HG03175 (cell line): ENCODE results near the gene PADI3.

Experiments
- ATAC-seq: cut with Tn5 transposase; IDR thresholded peaks from one replicate; pipeline ENCODE4 v1.9.1; 2021; ENCODE audit warnings: mild to moderate bottlenecking, moderate library complexity; ENCODE audit not compliant: unreplicated experiment

PADI3 gene

GRCh38 chr1:17214876-17215544 lies 33.9 kb upstream of the PADI3 start:
- ATAC-seq = no peak

- ATAC-seq = no peak
Observed at GRCh38 chr1:17215545-17215890, 33.4 kb upstream of the PADI3 start.

- ATAC-seq = no peak
Observed at GRCh38 chr1:17216078-17216477, 32.8 kb upstream of the PADI3 start.

GRCh38 chr1:17217607-17218006 lies 31.3 kb upstream of the PADI3 start:
- no peak for ATAC-seq

DNA sequence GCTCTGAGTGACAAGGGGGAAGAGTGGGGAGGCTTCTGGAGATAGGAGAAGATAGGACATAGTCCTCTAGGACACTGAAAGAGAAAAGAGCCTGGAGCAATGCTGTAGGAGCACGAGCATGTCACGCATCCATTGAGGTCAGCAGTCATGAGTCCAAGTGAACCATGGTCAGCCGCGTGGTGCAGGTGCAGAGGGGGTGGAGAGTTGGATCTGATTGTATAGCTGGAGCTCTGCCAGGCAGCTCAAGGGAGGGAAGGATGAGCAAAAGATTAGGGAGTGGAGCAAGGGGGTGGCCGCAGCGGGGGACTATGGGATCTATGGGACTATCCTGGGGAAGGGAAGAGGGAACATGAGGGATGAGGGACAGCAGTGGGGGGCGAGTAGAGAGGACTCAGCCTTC lies 30.0 kb upstream of the PADI3 start:
- no peak for ATAC-seq

GRCh38 chr1:17220287-17220686 lies 28.6 kb upstream of the PADI3 start:
- ATAC-seq = no peak

DNA sequence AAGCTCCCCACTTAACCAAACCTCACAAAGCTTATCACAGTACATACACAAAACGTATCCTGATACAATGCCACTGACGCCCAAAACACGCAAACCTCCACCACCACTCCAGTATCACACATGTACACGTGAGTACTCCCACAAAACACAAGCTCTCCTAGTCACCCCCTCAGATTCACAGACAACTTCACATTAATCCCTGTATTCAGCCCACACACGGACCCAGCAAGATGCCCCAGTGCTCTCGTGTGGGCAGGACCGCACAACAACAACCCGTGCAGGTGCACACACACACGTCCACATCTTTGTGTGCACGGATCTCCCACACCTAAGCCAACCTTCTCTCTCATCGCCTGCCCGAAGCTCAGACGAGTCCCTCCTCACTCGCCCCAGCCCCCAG lies 26.3 kb upstream of the PADI3 start:
- ATAC-seq = no peak

- ATAC-seq = no peak
Observed at GRCh38 chr1:17224434-17224833, 24.5 kb upstream of the PADI3 start.

- no peak for ATAC-seq
Observed at GRCh38 chr1:17225140-17225539, 23.8 kb upstream of the PADI3 start.

DNA sequence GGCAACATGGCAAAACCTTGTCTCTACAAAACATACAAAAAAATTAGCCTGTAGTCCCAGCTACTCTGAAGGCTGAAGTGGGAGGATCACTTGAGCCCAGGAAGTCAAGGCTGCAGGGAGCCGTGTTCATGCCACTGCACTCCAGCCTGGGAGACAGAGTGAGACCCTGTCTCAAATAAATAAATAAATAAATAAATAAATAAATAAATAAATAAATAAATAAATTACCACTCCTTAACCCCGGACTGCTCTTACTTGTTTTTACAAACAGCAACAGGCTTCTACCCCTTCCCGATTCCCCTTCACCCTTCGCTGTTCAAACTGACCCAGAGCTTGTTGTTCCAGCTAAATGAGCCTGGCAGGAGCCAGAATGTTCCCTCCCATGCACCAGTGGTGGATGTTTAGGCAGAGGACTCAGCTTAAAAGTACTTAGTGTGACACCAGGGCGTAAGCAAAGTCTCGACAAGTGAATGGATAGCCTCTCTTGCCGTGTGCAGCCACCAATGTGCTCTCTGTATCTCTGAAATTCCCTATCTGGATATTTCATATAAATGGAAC lies 21.5 kb upstream of the PADI3 start:
- no peak for ATAC-seq

GRCh38 chr1:17228619-17229018 lies 20.3 kb upstream of the PADI3 start:
- ATAC-seq = no peak

DNA sequence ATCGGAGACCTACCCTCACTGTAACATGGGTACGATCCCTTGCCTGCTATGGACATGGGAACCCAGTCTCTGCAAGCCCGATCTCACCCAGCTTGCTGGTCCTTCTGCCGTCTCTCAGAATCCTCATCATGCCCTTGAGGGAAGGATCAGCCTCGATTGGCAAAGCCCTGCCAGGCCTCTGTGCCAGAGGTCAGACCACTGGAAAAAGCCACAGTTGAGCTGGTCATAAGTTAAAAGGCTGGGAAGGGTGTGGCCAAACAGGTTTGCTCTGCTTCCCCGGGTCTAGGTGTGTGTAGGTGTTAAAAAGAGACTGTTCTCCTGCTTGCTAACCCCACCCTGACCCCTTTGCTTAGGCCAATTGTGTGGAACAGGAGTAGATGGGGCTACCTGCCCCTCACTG lies 19.5 kb upstream of the PADI3 start:
- no peak for ATAC-seq

GRCh38 chr1:17230106-17230505 lies 18.8 kb upstream of the PADI3 start:
- ATAC-seq = no peak

DNA sequence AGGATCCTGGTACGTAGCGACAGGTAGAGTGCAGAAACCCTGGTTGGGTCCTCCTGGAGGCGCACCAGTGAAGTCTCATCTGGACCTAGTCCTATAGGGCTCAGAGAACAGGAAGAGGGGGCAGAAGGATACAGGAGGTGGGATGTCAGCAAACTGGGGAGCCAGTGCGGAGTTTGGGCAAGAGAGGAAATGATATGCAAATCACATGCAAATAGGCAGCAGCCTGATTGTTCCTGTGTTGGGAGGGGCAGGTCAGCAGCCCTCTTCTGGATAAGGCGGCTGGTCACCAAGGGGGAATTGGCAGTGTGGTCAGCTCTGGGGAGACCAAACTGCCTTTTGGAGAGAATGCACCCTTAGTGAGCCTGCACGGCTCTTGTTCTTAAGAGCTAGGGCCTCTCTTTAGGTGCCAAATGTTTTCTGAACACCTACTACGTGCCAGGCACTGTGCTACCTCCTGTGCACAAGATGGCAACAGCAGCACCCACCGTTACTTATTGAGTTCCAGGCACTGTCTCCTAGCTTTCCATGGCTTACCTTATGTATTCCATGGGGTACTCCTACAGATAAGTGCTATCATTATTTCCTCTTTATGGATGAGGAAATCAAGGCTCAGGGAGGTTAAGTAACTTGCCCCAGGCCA lies 18.1 kb upstream of the PADI3 start:
- ATAC-seq = no peak

GRCh38 chr1:17232759-17233661 lies 15.9 kb upstream of the PADI3 start:
- no peak for ATAC-seq

- ATAC-seq = no peak
Observed at GRCh38 chr1:17233675-17234320, 15.1 kb upstream of the PADI3 start.

- no peak for ATAC-seq
Observed at GRCh38 chr1:17234405-17234804, 14.5 kb upstream of the PADI3 start.

- no peak for ATAC-seq
Observed at GRCh38 chr1:17235135-17235885, 13.6 kb upstream of the PADI3 start.

GRCh38 chr1:17236779-17237560 lies 11.9 kb upstream of the PADI3 start:
- no peak for ATAC-seq

GRCh38 chr1:17237561-17237903 lies 11.4 kb upstream of the PADI3 start:
- no peak for ATAC-seq
